ENCODE results near the gene CLNK. TPM values are rescaled to one million over a fixed set of nuclear protein-coding genes. Genes with fewer than 3 reads are reported as not detected.

The CLNK gene
- total and polyA plus RNA-seq, 2 donors (not counting 1 experiment from before 2014, with no cell fraction given), result 0.57 to 0.75 TPM

GRCh38 chr4:10455133-10455532 is 229.4 kb downstream of the CLNK start:
- no peak overlapping the region for H3K4me3 ChIP-seq (ENCODE audit: control extremely low read depth in 1 of 5, extremely low read depth in 1 of 5, insufficient read depth in 1 of 5, low read depth in 2 of 5, low read length in 4 of 5)
- WGBS (ENCODE audit: insufficient coverage), result no CpG with 5 or more reads among the region's 2 CpGs
- POLR2A ChIA-PET, result no interaction called here

GRCh38 chr4:10454726-10455125 is 229.8 kb downstream of the CLNK start:
- Histone ChIP-seq H3K36me3 (replicated peaks in 1 of 2; ENCODE audit: control extremely low read depth in 1 of 2, control insufficient read depth in 1 of 2, extremely low read depth in 1 of 2, insufficient read depth in 2 of 2, low read length in 1 of 2) (peaks cover 5 to 25% of the 10 kb centered on the region in 2 experiments), H3K27ac (ENCODE audit: low read length in 2 of 2) (no peak overlapping the region), H3K79me2 (ENCODE audit: control insufficient read depth, insufficient read depth, low read length) (peaks cover 25% of the 10 kb centered on the region), H3K9ac (ENCODE audit: low read length) (no peak overlapping the region), H3K9me3 (ENCODE audit: control extremely low read depth in 1 of 3, control insufficient read depth in 2 of 3, insufficient read depth in 1 of 3, low read length in 2 of 3) (peaks cover 0 to 17% (median 0%) of the 10 kb centered on the region in 3 donors), H3K4me2 (replicated peaks; ENCODE audit: low read depth, low read length, poor library complexity, severe bottlenecking) (no peak overlapping the region), H3K4me1 (ENCODE audit: control insufficient read depth in 2 of 2, insufficient read depth in 2 of 2, low read length in 2 of 2) (peaks cover 13 to 15% of the 10 kb centered on the region in 2 donors), H4K20me1 (ENCODE audit: control insufficient read depth, insufficient read depth, low read length, poor library complexity, severe bottlenecking) (peaks cover 23% of the 10 kb centered on the region), H3K4me3 (ENCODE audit: control extremely low read depth in 1 of 5, extremely low read depth in 1 of 5, insufficient read depth in 1 of 5, low read depth in 2 of 5, low read length in 4 of 5) (no peak overlapping the region), H2AFZ (ENCODE audit: insufficient read depth, low read depth, low read length, poor library complexity, severe bottlenecking) (no peak overlapping the region), H3K27me3 (replicated peaks in 1 of 4; ENCODE audit: control extremely low read depth in 1 of 4, control insufficient read depth in 3 of 4, insufficient read depth in 4 of 4, low read length in 3 of 4) (peaks cover 0 to 16% (median 0%) of the 10 kb centered on the region in 4 experiments)
- no peak overlapping the region for H3K4me3 Mint-ChIP-seq
- DNase-seq (no peak), ATAC-seq (ENCODE audit: low read depth) (no peak)
- peaks cover 28% of the 10 kb centered on the region for H3K4me1 Mint-ChIP-seq
- ChIA-PET CTCF (no interaction called here), POLR2A (no interaction called here)
- H3K27ac Mint-ChIP-seq, result no peak overlapping the region
- no peak for TF ChIP-seq CTCF (IDR thresholded peaks at IDR 0.05)
- TF ChIP-seq EZH2 (IDR thresholded peaks at IDR 0.05; ENCODE audit: borderline replicate concordance, insufficient read depth, low read depth, low read length, poor library complexity, severe bottlenecking), result no peak
- peaks cover 6% of the 10 kb centered on the region for H3K27me3 Mint-ChIP-seq
- intact Hi-C loops (cut with micrococcal nuclease), result loop anchor here (5.0 kb wide), 1 partner anchor 42 kb away; no protein-coding TSS in a partner anchor
- H3K9me3 Mint-ChIP-seq (ENCODE audit: insufficient read depth), result no peaks in the 10 kb centered on the region
- WGBS (ENCODE audit: insufficient coverage), result 71% methylated on average over 6 of the region's 6 CpGs

More at GRCh38 chr4:10455133-10455532, 229.4 kb downstream of the CLNK start:
- Histone ChIP-seq H3K79me2 (ENCODE audit: control insufficient read depth, insufficient read depth, low read length) (peaks cover 24% of the 10 kb centered on the region), H3K4me1 (ENCODE audit: control insufficient read depth in 2 of 2, insufficient read depth in 2 of 2, low read length in 2 of 2) (peaks cover 13 to 15% of the 10 kb centered on the region in 2 donors), H3K27me3 (replicated peaks in 1 of 4; ENCODE audit: control extremely low read depth in 1 of 4, control insufficient read depth in 3 of 4, insufficient read depth in 4 of 4, low read length in 3 of 4) (peaks cover 0 to 16% (median 0%) of the 10 kb centered on the region in 4 experiments), H4K20me1 (ENCODE audit: control insufficient read depth, insufficient read depth, low read length, poor library complexity, severe bottlenecking) (peaks cover 23% of the 10 kb centered on the region), H3K27ac (ENCODE audit: low read length in 2 of 2) (no peak overlapping the region), H3K9ac (ENCODE audit: low read length) (no peak overlapping the region), H3K36me3 (replicated peaks in 1 of 2; ENCODE audit: control extremely low read depth in 1 of 2, control insufficient read depth in 1 of 2, extremely low read depth in 1 of 2, insufficient read depth in 2 of 2, low read length in 1 of 2) (peaks cover 4 to 21% of the 10 kb centered on the region in 2 experiments), H3K9me3 (ENCODE audit: control extremely low read depth in 1 of 3, control insufficient read depth in 2 of 3, insufficient read depth in 1 of 3, low read length in 2 of 3) (peaks cover 0 to 15% (median 0%) of the 10 kb centered on the region in 3 donors), H2AFZ (ENCODE audit: insufficient read depth, low read depth, low read length, poor library complexity, severe bottlenecking) (no peak overlapping the region), H3K4me2 (replicated peaks; ENCODE audit: low read depth, low read length, poor library complexity, severe bottlenecking) (no peak overlapping the region)
- peaks cover 7% of the 10 kb centered on the region for H3K27me3 Mint-ChIP-seq
- TF ChIP-seq EZH2 (IDR thresholded peaks at IDR 0.05; ENCODE audit: borderline replicate concordance, insufficient read depth, low read depth, low read length, poor library complexity, severe bottlenecking) (no peak), CTCF (IDR thresholded peaks at IDR 0.05) (no peak)
- H3K27ac Mint-ChIP-seq, result no peak overlapping the region
- DNase-seq (no peak), ATAC-seq (ENCODE audit: low read depth) (no peak)
- intact Hi-C loops (cut with micrococcal nuclease), result loop anchor here (5.0 kb wide), 1 partner anchor 43 kb away; no protein-coding TSS in a partner anchor
- CTCF ChIA-PET, result no interaction called here
- peak overlapping the region; percentile 26 for H3K4me3 Mint-ChIP-seq
- H3K9me3 Mint-ChIP-seq (ENCODE audit: insufficient read depth), result no peaks in the 10 kb centered on the region
- H3K4me1 Mint-ChIP-seq, result peaks cover 28% of the 10 kb centered on the region

Measured in B cell (primary cell).